Germinal center (tissue), 1 donor: Measurements from ENCODE around the gene IL24.
A peak's percentile ranks its signal among the peaks of the same experiment; 100 is the strongest.

Experiments
- DNase-seq: peaks from one replicate; pipeline ENCODE4 v3.0.0; 2012; ENCODE audit warnings: mixed read lengths, low spot score

Gene IL24

DNA sequence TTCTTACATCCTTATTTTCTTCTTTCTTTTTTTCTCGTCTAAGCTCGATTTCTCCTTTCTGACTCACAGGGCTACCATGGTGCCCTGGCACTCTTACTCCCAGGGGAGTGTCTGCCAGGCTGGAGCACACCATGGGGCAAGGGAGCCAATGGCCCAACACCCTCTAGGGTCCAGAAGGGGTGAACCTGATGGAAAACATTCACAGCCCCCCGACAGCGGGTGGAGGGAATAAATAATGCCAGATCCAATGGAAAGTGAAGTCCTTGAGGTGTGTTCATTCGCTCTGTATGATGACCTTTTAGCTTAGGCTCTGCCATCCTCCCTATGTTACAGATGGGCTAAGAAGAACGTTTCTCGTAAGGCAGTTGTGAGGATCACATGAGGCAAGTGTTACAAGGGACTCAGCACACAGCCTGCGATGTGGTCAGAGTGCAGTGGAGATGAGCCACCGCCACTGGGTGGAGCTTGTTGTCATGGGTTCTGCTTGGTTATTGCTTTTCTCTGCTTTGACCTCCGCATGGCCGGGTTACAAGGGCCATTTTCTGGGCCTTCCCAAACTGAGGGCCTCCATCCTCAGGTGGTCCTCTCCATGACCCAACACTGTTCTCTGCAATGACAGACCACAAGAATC lies 28.0 kb downstream of the IL24 start:
- DNase-seq = peak; percentile 54

DNA sequence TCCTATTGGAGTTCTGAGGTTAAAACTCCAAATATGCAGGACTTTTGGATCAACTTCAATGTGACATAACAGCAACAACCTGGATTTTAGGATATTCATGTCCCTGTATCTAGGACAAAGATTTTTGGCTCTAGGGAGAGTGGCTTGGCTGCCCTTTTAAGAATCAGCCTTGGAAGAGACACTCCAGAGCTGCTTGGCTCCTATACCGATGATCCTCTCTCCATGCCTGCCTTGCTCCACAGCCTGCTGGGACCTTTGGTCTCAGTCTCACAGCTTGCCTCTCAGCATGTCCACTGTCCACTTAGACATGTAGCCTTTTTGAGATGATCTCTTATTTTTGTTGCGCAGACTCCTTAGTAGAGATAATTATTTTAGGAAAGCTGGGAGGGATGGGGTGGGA lies 29.0 kb downstream of the IL24 start:
- no peak for DNase-seq

DNA sequence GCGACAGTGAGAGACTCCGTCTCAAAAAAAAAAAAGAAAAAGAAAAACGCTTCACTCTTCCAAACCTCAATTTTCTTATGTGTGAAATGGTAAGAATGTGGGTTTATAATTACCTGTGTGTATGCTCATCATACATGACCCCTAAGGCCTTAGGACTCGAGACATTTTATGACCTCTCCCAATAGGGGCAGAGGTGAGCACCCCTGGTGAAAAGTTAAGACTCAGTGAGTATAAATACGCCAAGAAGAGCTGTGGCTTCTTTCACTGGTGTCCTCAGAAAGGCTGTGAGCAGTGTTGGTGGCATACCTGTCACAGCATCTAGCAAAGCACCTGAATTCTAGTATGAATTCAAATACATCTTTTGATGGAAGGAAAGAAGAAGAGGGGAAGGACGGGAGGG lies 32.3 kb downstream of the IL24 start:
- DNase-seq = peak; percentile 29

DNA sequence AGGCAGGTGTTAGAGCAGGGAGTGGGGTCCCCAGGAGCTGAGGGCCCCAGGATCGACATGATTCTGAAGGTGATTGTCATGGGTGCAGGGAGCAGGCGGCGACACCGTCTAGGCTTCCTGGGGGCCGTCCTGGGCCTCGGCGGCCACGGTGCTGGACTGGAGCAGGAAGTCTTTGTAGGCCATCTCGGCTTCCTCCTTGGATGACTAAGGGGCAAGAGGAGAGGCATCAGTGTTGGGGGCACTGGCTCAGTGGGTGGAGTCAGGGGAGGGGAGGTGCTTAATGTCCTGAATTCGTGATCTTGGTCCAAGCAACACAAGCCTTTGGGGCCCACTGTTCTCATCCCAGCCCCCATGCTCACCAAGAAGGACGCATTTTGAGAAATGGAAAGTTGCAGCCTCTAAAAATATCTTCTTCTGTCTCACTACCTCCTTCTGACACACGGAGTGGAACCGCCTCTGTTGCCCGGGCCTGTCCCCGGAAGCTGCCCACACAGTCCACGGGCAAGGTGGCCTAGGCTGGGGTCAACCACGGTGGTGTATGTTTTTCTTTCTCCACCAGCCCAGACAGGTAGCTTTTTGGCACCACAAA lies 33.1 kb downstream of the IL24 start:
- DNase-seq = peak; percentile 74

DNA sequence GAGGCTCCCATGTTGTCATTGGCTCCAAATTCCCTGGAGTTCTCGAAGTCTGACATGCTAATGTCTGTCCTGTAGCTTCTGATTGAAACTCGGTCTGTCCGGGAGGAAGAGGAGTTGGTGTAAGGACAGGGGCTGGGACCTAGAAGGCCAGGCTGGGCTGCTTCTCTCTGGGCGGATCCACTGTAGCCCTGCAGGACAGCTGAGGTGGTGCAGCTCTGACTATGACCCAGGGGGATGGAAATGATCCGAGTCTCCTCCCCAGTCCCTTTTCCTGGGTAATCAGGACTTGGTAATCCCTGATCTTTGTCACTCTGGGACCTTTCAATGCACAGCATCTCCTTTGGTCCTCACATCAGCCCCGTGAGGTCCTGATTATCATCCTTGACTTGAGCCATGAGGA lies 34.5 kb downstream of the IL24 start:
- DNase-seq = no peak

DNA sequence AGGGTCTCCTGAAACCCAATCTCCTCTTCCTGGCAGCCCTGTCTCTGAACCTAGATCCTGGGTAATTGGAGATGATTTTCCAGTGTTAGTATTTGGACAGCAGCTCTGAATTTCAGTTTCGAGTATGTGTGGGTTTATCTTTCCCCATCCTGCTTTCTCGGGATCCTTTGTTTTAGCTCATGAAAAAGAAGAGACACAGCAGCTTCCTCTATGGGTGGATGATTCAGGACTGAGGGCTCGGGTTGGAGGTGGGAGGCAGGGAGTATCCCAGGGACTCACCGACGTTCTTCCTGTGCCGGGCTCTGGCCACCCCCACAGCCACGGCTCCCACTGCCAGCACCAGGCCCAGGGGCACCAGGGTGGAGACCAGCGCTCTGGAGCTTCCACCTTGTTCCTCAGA lies 34.9 kb downstream of the IL24 start:
- no peak for DNase-seq

DNA sequence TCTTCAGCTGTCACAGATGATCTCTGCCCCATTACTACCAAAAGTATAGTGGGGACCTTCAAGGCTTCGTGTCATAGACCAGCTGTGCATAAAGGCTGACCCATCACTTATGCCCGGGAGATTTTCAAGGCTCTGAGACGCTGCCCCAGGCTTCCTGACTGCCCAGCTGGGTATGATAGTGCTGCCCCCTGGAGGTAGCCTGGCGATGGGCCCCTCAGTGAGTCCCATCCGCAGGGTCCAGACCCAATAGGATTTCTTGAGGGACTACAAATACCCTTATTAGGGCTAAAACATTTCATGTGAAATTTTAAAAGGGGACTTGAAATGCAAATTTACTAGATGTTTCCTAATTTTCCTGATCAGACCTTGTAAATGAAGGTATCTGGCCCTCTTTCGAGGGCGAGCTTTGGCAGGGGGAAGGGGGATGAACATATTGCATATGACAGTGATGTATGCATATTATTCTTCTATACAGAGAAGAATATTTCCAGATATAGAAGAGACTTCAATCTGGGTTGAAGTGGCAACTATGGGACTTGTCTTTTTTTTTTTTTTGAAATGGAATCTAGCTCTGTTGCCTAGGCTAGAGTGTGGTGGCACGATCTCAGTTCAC lies 36.2 kb downstream of the IL24 start:
- peak; percentile 73 for DNase-seq

DNA sequence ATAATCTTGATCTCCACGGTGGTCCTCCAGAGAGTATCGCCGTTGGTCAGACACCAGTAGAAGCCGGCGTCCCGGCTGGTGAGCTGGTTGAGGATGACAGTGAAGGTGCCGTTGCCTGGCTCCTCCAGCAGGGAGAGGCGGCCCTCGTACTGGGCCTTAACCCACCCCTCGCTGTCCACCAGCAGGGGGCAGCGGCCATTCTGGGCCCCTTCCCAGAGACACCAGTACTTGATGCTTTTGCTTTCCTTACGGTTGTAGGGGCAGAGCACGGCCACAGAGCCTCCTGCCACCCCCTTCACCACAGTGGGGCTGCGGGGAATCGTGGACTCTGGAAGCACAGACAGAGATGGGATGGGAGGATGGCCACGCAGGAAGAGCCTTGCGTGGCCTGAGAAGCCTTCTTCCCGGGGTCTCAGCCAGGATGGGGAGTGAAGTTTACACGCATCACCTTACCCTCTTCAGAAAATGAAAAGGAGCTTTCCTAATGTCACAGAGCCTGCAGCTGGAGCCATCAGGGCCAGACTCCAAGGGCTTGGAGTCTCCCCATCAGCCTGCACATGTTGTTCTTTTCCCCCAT lies 38.3 kb downstream of the IL24 start:
- DNase-seq = peak; percentile 41

DNA sequence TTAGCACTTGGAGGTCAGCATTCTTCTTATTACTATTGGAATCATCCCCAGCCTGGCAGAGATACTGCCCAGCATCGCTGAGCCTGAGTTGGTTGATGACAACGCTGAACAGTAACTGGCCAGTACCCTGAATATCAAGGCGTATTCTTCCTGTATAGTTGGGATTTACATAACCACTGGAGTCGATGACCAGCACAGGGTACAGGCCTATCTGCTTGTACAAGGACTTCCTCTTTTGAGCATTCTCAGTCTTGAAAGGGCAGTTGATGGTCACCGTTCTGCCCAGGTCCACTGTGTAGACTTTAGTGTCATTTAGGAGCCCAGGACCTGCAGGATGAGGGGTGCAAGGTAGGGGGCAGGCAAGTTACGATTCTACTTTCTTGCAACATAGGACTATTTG lies 40.2 kb downstream of the IL24 start:
- no peak for DNase-seq

DNA sequence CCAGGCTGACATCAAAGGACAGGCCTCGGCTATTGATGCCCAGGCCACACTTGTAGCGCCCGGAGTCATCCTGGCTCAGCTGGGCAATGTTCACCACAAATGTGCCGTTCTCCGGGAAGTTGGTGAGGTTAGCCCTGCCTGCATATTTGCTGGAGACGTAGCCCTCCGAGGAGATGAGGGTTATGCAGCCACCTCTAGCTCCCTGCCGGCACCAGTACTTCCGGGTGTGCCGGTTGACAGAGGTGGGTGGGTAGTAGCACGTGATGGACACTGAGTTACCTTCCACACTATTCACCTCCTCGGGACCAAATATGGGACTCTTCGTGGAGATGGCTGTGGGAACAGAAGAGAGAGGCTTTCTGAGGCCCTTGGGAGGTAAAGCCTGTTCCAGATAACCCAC lies 41.9 kb downstream of the IL24 start:
- no peak for DNase-seq

DNA sequence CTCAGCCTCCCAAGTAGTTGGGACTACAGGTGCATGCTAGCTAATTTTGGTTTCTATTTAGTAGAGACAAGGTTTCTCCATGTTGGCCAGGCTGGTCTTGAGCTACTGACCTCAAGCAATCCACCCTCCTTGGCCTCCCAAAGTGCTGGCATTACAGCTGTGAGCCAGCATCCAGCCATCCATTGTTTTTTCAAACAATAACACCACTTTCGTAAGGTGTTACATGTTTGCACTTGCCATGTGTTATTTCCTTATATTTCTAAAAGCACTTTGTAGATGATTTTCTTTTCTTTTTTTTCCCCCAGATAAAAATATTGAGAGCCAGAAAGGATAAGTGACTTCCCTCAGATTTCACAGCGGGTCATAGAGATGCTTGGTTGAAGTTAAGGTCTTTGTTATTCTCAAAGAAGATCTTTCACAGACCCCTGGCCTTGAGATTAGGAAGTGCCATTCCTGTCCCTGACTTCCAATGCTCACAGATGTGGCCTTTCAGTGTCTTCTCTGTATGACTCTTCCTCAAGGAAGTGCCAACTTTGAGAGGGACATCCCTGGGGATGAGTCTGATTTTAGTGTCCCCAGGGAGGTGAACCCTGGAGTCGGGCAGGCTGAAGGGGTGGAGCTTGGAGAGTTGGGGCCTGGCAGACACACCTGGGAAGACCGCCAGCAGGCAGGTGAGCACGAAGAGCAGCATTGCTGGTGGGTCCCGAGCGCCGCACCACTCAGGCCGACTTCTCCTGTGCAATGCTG lies 42.8 kb downstream of the IL24 start:
- no peak for DNase-seq

DNA sequence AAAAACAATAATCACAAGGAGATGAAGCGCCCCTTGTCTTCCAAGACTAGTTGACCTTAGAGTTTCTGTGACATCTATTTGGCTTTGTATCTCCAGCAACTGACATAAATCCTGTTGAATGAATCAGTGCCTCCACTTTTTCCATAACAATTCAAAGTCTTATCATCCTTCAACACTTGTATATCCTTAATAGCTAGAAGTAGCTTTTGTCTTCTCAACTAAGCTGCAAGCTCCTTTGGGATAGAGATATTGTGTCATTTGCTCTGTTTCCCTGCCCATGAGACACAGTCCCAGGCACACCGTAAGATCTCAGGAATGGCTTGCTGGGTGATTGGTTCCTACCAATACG lies 43.3 kb downstream of the IL24 start:
- DNase-seq = no peak

DNA sequence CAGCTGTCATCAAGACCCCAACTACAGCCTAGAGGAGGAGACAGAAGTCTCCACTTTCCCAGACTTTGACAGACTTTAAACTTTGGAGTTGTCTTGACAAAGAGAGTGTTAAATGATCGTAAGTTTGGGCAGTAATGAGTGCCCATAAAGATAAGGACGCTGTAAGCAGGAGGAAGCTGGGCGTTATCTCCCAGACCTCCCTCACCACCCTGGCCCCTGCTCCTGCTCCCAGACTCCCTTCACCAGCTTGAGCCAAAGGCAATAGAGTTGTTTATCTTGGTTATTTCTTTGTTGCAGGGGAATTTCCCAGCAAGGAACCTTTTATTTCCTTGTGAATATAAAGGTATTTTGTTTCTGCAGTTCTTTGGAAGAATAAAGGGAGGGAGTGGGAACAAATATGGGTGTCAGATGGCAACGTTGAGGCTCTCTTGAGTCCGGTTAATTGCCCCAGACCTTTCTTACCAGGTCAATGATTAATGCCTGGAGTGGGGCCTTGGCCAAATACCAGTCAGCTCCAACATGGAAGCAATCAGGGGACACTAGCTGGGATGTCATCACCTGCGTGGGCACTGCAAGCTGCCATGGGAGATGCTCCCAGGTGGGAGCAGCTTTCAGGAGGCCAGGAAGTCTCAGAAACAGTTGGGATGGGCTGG lies 44.6 kb downstream of the IL24 start:
- DNase-seq = no peak

DNA sequence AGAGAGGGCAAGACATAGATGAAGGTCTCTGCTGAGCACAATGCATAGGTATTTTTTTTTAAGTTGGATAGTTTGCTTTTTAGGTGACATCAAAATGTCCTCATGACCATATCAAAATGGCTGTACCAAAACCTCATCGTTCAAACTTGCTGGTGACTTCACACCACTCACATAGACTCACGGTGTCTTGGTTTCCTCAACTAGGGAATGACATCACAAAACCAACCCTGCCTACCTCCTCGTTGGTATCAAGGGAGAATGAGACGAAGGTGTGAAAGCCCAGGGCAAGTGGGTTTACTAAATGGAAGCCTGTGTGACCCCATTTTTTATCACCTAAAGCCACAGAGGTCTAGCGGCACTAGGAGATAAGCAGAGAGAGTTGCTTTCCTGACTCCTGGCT lies 47.5 kb downstream of the IL24 start:
- no peak for DNase-seq

DNA sequence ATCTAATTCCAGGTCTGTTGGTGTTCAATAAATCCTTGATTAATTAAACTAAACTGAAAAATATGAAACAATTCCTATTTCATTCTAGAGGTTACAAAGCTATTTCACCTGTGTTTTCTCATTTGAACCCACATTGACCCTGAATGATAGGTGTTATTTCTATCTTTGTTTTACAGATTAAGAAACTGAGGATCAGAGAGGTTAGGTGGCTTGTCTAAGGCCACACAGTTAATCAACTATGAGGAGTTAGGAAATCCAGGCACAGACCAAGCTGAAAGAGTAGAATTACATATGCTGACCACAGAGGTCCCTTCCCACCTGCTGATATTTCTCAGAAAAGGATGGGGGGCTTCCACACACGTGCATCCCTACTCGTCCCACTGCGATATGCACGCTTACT lies 48.5 kb downstream of the IL24 start:
- no peak for DNase-seq

DNA sequence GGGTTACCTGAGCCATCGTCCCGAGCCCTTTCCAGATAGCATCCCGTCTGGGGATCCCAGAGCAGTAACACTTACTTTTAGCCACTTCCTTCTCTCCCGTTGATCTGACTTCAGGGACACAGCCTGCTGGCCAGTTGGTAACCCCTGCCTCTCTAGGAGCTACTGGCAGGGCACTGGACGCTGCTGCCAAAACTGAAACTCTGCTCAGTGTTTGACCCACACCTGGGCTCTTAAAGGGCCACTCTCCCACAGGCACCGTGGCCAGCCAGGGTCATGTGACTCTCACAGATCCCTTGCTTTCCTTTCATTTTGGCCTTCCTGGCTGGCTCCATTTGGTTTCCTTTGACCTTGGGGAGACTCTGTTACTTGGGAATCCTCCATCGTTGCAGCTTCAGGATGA lies 49.0 kb downstream of the IL24 start, which contains the start of gene PIGR:
Gene PIGR, minus strand, starts transcription at position 206 of the 400 bp plus-strand sequence. CDS start 5,935 bp downstream, outside the sequence.
- no peak for DNase-seq

DNA sequence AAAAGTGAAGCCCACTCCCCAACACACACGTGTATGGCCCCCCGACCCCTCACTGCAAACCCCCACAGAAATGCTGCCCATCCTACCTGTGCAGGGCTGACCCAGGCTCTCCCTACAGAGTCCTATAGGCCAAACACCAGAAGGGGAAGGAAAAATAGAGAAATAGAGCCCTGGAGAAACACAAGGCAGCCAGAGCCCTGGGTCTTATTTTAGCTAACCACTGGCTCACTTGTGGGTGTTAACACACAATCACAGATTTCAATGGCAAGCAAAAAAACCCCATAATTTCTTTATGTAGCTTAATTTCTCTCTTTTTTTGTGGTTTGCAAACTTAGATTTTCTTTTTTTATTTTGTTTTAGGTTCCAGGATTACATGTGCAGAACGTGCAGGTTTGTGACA lies 50.0 kb downstream of the IL24 start:
- no peak for DNase-seq

DNA sequence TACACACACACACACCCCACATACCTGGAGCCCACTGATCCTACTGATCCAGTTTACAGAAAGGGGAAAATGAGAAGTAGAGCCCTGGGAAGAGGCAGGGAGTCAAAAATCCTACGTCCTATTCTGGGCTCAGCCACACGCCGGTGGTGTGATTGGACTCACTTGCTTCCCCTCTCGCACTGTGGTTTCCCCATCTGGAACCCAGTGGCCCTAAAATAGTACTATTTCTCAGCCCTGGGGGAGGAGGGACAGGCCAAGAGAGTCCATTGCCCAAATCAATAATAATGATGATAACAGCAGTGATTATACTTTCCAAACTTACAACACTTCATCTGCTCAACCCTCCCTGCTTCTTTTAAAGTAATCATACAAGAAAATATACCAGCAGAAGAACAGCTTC lies 52.0 kb downstream of the IL24 start:
- no peak for DNase-seq

DNA sequence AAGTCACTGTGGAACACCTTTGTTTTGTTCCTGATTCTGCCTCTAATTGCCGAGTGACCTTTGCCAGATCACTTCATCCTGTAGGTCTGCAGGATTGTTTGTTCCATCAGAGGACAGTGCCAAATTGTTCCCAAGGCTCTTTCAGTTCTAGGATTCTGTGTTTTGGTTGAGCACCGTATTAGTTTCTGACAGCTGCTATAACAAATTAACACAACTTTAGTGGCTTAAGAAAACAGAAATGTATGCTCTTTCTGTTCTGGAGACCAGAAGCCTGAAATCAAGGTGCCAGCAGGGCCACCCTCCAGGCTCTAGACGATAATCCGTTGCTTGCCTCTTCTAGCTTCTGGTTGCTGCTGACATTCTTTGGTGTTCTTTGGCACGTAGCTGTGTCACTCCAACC lies 52.4 kb downstream of the IL24 start:
- DNase-seq = no peak

DNA sequence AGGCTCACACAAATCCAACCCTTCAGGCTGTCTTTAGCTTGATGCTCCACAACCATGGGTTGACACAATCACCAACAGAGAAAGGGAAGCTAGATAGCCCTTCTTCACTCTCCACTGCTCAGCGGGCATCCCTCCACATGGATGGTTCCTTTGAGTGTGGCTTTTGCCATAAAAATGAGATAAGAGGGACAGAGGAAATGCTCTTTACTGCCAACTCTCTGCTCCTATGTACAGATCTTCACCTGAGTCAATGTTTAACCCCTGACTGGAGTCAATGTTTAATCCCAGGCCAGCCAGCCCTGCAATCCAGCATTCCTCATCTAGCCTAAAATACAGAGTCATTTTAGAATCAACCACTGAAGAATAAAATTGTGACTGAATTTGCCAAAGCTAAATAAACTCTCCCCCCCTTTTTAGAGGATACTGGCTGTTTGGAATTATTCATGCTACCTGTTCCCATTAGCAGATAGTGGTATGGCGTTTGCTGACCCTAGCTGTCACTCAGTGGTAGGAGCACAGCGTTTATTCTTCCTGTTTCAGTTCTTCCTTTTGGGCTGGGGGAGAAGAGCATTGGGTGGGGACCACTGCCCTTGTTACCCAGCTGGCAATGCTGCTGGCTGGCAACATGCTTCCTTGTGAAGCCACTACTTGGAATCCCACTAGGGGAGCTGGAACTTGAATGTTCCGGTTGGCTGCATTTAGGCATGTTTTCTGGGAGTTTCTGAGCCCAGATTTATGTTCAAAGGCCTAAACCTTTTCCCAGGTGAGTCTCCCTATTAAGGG lies 54.3 kb downstream of the IL24 start:
- no peak for DNase-seq

DNA sequence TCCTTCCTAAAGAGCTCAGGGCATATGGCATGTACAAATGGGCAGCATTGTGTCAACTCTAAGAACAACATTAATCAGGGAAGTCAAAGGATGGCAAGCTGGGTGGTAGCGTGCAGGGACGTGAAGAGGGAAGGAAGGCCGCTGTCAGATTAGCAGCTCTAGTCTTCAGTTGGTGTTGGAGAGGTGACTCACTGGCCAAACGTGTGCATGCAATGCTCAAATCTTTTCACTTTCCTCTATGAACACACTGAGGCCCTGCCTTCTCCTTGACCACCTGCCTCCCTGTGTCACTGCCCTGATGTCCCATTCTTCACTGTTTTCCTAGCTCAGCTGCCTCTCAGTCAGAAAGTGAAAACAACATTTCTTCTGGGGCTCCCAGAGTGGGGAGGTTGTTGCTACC lies 54.9 kb downstream of the IL24 start:
- DNase-seq = no peak

DNA sequence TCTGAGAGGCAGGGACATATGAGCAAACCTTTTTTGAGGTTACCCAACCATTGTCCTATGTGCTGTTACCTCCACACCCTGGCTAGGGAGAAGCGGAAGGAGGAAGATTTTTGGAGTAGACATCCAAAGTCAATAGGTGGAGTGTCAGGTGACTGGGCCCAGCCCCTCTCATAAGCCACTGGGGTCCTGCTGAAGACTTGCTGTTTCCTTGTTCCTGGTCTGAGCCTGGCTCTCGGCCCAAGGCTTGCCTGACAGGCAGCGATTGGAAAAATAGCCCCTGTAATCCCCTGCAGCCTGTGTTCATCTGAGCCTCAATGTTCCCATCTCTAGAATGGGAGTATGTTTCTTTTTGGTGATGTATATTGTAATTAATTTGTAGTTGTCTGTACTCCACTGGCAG lies 55.9 kb downstream of the IL24 start:
- DNase-seq = no peak
